T-helper 9 cell (primary cell): ENCODE results near the gene GFER.
A peak's percentile ranks its signal among the peaks of the same experiment; 100 is the strongest.
"Not testable (repeated sequence)": the region's sequence is repeated elsewhere in the genome, so short reads cannot be mapped to it uniquely, and the experiment has no call there.

Experiments
- DNase-seq: peaks from one replicate; pipeline ENCODE4 v3.0.0-alpha.2; 2020

Gene GFER

GRCh38 chr16:1957434-1958142, 26.4 kb upstream of the GFER start:
- not testable (repeated sequence) for DNase-seq

DNA sequence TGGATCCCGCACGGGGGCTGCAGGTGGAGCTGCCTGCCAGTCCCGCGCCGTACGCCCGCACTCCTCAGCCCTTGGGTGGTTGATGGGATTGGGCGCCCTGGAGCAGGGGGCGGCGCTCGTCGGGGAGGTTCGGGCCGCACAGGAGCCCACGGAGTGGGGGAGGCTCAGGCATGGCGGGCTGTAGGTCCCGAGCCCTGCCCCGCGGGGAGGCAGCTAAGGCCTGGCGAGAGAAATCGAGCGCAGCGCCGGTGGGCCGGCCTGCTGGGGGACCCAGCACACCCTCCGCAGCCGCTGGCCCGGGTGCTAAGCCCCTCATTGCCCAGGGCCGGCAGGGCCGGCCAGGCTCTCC, 25.9 kb upstream of the GFER start:
- not testable (repeated sequence) for DNase-seq

- DNase-seq = no peak
Measured at GRCh38 chr16:1958715-1959268, 25.2 kb upstream of the GFER start.

DNA sequence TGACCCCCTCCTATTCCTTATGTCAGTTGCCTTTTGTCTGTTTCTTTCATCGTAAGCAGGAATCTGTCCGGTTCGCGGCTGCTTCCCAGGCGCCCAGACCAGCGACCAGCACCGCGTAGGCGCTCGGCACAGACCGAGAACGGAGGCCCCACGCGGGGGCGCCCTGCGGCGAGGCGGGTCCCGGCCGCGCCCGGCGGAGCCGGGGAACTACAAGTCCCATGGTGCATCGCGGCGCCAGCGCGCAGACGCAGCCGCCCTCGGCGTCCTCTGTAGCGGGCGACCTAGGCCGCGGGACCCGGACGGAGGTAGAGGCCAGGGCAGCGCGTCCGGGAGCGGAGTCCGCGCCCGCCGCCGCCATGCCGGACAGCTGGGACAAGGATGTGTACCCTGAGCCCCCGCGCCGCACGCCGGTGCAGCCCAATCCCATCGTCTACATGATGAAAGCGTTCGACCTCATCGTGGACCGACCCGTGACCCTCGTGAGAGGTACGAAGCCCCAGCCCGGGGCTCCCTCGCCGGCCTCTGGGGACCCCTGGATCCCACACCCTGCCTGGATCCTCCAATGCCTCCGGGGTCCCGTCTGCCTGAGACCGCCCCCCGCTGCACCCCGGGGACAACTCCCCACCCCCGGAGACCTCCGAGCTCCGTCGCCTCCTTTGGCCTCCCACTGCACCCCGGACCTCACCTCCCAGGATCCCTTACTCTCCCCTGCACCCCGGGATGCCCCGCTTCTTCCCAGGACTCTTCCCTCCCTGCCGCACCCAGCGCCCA, 24.5 kb upstream of the GFER start, which contains the start of gene NDUFB10:
TSS of gene NDUFB10 (plus strand) at position 270 of the 771 bp plus-strand sequence. CDS start at position 357, 87 bp downstream.
- DNase-seq = peak; percentile 90

GRCh38 chr16:1960665-1961630, 23.0 kb upstream of the GFER start:
- DNase-seq = no peak

- no peak for DNase-seq
Measured at GRCh38 chr16:1961651-1962067, 22.3 kb upstream of the GFER start.

DNA sequence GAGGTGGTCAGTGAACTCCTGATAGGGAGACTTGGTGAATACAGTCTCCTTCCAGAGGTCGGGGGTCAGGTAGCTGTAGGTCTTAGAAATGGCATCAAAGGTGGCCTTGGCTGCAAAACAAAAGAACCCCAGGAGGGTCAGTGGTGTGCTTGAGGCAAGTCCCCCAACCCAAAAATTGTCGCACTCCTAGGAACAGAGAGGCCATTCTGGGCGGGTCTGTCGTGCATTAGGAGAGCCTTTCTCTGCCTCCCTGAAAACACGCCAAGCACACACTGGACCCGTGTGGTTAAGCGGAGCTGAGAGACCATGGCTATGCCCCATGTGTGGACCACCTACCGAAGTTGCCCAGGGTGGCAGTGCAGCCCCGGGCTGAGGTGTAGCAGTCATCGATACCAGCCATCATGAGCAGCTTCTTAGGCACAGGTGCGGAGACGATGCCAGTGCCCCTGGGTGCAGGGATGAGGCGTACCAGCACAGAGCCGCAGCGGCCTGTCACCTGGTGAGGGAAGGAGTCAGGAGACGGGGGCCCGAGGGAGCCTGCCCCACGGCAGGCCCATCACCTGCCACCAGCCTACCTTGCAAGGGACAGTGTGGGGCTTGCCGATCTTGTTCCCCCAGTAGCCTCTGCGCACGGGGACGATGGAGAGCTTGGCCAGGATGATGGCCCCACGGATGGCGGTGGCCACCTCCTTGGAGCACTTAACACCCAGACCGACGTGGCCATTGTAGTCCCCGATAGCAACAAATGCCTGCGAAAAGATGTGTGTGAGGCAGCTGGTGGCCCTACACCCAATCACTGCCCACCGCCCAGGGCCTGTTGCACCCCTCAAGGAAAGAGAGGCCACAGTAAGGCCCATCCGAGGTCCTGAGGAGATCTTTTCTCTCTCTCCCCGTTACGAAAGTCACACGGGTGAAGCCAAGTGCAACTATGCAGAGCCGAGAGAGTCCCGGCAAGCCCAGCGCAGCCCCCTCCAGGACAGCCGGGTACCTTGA, 21.5 kb upstream of the GFER start:
- not testable (repeated sequence) for DNase-seq

DNA sequence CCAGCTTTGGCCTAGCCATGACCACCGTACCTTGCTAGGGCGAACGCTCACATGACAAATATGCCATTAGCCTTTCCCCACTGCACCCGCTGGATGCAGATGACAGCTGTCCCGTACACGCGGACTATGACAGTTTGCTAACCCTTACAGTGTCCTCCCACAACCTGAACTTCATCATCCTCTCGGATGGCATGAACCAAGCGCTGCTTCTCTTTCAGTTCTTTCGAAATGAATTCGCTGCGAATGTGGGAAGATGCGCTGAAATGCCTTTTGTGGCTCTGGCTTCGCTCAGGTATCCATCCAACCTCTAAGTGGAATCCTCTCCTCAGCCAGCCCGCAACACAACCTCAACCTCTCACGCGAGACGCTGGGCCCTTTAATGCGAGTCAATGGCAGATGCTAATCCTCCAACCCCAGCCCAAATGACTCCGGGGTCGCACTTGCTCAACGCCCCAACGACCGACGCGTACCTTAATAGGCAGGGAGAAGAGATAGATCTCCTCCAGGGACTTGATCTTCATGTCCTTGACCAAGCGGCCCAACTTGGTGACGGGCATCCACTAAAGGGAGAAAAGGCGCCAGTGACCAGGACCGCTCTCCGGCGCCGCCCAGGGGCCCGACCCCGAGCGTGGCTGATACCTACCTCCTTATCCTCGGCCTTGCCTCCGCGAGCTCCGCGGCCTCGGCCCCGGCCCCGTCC, 20.0 kb upstream of the GFER start:
- peak; percentile 37 for DNase-seq

GRCh38 chr16:1964506-1965395, 19.2 kb upstream of the GFER start, which contains the start of gene RPS2:
RPS2 (minus strand) TSS chr16:1964826; CDS start chr16:1964625, 201 bp downstream.
- peak; percentile 99 for DNase-seq

- no peak for DNase-seq
Measured at GRCh38 chr16:1965396-1966001, 18.5 kb upstream of the GFER start.

DNA sequence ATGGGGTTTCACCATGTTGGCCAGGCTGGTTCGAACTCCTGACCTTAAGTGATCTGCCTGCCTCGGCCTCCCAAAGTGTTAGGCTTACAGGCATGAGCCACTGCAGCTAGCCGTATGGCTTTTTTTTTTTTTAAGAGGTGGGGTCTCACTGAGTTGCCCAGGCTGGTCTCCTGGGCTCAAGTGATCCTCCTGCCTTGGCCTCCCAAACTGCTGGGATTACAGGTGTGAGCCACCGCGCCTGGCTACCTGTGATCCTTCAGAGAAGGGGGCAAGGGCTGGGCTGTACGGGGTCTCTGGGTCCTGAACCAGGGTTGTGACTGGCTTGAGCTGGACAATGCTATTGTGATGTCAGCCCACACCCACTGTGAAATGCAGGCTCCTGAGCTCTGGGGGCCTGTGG, 17.5 kb upstream of the GFER start, which contains the start of gene RNF151:
TSS of gene RNF151 (plus strand) at position 397 of the 400 bp plus-strand sequence. CDS start 26 bp downstream, outside the sequence.
- DNase-seq = no peak

GRCh38 chr16:1968146-1968953, 15.6 kb upstream of the GFER start:
- no peak for DNase-seq

DNA sequence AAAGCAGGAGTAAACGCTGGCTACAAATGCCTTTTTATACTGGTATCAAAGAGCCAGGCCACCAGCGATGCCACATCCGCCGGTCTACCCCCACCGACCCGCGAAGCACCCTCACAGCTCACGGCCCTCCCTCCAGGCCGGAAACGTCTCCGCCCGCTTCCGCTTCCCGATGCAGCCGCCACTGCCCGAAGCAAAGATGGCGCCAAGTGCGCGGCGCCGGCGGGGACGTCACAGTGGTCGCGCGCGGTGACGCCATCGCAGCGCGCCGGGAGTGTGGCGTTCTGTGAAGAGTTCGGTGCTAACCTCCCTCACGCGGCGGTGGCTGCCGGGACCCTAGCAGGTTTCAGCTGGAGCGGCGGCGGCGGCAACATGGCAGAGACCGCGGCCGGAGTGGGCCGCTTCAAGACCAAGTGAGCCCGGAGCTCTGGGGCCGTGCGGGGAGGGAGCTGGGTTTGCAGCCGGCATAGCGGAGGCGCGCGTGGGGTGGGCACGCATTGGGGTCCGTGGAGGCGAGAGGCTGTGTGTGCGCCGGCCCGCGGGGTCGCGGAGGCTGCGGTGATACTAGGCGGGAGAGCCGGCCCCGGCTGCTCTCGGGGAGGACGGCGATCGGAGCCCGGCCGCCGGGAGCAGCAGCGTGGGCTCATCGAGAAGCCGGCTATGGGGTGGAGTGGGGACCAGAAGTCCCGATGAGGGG, 12.1 kb upstream of the GFER start, which contains the start of gene TBL3:
TSS of gene TBL3 (plus strand) at position 258 of the 694 bp plus-strand sequence. CDS start at position 370, 112 bp downstream.
- peak; percentile 95 for DNase-seq

GRCh38 chr16:1972490-1972877, 11.5 kb upstream of the GFER start:
- DNase-seq = no peak

GRCh38 chr16:1973461-1974156, 10.4 kb upstream of the GFER start:
- no peak for DNase-seq
